Mesodermal cell (in vitro differentiated cells): Measurements from ENCODE around the gene UBE2G2.

Experiments used
- H3K27ac ChIP-seq: 2 replicates; pipeline ENCODE4 v1.7.0; 2013; ENCODE audit warnings: mild to moderate bottlenecking, low read depth, low read length, moderate library complexity; ENCODE audit not compliant: severe bottlenecking
- H3K36me3 ChIP-seq: 2 replicates; pipeline ENCODE4 v1.7.1; 2013; ENCODE audit warnings: mild to moderate bottlenecking, low read length, moderate library complexity; ENCODE audit not compliant: control insufficient read depth, insufficient read depth
- H3K4me1 ChIP-seq: one replicate; pipeline ENCODE4 v1.7.1; 2013; ENCODE audit warnings: mild to moderate bottlenecking, low read length; ENCODE audit not compliant: insufficient read depth, control insufficient read depth, poor library complexity, severe bottlenecking
- H3K4me3 ChIP-seq: 2 replicates; pipeline ENCODE4 v1.7.0; 2013; ENCODE audit warnings: low read length, control low read depth, mild to moderate bottlenecking; ENCODE audit not compliant: insufficient read depth, poor library complexity, severe bottlenecking; ENCODE audit errors: extremely low read depth
- H3K9me3 ChIP-seq: 2 replicates; pipeline ENCODE4 v1.7.1; 2013; ENCODE audit warnings: mild to moderate bottlenecking, low read length, moderate library complexity; ENCODE audit not compliant: control insufficient read depth
- WGBS, 2 experiments: methylation state at CpG; one replicate each; pipeline ENCODE4 v1.1.5; 2013; ENCODE audit warnings: missing lambda C conversion rate in 2 of 2; ENCODE audit not compliant: insufficient coverage in 2 of 2; 5-methylcytosine and 5-hydroxymethylcytosine counted together

Gene UBE2G2

DNA sequence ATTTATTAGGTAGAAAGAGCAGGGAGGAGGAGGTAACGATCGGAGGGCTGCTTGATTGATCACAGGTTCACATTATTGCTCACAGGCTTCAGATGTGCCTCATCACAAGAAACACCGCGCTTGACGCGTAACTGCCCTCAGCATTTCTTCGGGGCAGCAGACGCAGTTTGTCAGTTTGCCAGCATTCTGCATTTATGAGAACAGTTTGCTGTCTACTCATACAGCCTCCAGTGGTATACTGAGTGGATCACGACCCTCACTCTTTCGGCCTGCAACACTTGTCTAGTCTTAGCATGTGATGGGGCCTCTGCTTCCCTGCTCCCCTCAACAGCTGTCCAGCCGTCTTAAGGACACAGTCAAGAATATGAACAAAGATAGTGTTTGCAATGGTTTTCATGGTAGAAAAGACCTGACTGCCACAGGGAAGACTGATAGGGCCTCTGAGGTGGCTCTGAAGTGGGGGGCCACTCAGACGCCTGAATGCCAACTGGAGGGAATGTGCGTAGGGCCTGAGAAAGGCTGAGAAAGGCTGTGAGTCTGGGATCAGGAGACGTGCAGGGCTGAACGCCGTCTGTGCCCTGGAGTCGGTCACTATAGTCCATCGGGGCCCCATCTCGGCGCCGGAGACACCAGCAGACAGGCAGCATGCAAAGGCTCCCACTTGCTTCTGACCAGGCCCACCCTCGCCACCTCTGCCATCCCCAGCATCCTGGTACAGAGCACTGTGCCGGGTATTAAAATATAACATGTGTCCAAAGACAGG lies 45.0 kb downstream of the UBE2G2 start:
- 92 to 96% methylated on average over 20 to 23 of the region's 23 CpGs for WGBS, 2 experiments

DNA sequence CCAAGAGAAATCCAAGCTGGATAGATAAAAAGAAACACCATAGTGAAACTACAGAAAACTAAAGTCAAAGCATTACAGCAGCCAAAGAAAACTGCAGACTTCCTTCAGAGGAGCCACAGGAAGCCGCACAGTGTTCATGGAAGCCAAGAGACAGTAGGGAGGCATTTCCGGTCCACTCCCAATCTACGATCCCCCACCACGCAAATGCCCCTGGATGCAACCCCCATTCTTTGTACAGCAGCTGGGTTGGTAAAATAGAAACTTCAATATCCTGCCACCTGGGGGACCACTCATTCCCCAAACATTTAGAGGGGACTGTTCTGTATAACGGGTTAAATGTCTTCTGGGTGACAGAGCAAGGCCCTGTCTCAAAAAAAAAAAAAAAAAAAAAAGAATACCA lies 46.4 kb downstream of the UBE2G2 start:
- no peak overlapping the region for H3K4me3 ChIP-seq
- no peaks in the 10 kb centered on the region for H3K36me3 ChIP-seq
- H3K27ac ChIP-seq: no peak overlapping the region
- H3K9me3 ChIP-seq: no peaks in the 10 kb centered on the region
- no peaks in the 10 kb centered on the region for H3K4me1 ChIP-seq
- WGBS, 2 experiments: 100% methylated on average over 2 to 4 of the region's 5 CpGs

More for the DNA sequence above, 45.0 kb downstream of the UBE2G2 start:
- Histone ChIP-seq H3K36me3 (no peaks in the 10 kb centered on the region), H3K9me3 (no peaks in the 10 kb centered on the region), H3K27ac (no peak overlapping the region), H3K4me1 (no peaks in the 10 kb centered on the region), H3K4me3 (no peak overlapping the region)

DNA sequence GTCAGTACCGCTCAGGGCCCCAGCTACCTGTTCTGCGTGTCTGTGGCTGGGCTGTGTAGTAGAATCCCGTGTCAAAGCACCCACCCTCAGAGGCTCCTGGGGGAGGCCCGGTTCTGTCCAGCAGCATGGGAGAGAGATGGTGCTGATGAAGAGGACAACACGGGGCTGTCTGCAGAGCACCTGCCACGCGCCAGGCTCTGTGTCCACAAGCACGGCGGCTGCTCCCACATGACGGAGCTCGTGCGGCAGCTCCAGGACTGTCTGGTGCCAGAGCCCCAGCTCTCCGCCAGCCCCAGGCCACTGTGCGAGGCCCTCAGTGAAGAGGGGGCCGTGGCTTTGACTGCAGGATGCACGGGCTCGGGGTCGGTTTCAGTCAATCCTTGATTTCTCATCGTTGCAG lies 48.3 kb downstream of the UBE2G2 start:
- H3K4me1 ChIP-seq: peaks cover 4% of the 10 kb centered on the region
- no peak overlapping the region for H3K27ac ChIP-seq
- WGBS, 2 experiments: 82 to 88% methylated on average over 15 to 19 of the region's 19 CpGs

DNA sequence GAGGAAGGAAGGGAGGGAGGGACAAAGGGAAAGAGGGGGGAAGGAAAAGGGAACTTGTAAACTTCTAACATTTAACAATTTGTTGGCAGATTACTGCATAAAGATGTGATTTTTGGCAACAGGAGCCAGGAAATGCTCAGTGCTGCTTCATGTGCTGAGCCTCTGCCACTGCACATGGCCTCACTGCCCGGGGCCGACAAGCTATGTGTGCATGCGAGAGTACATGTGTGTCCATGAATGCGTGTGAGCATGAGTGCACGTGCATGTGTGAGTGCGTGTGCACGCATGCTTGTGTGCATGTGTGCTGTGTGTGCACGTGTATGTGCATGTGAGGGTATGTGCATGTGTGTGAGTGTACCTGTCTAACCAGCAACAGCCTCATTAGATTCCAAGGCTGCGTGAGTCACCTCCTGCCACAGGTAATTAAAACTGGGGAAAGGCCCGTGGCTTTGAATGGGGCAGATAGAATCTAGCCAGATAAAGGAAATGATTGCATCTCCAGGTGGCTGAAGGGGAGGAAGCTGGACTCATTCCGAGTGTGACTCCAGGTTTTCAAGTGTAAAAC lies 48.9 kb downstream of the UBE2G2 start:
- H3K36me3 ChIP-seq: no peaks in the 10 kb centered on the region
- H3K9me3 ChIP-seq: no peaks in the 10 kb centered on the region
- 81 to 86% methylated on average over 7 to 10 of the region's 11 CpGs for WGBS, 2 experiments
- H3K4me3 ChIP-seq: no peak overlapping the region
- no peak overlapping the region for H3K27ac ChIP-seq
- peaks cover 4% of the 10 kb centered on the region for H3K4me1 ChIP-seq

More for the DNA sequence above, 48.3 kb downstream of the UBE2G2 start:
- Histone ChIP-seq H3K9me3 (no peaks in the 10 kb centered on the region), H3K36me3 (no peaks in the 10 kb centered on the region), H3K4me3 (no peak overlapping the region)

DNA sequence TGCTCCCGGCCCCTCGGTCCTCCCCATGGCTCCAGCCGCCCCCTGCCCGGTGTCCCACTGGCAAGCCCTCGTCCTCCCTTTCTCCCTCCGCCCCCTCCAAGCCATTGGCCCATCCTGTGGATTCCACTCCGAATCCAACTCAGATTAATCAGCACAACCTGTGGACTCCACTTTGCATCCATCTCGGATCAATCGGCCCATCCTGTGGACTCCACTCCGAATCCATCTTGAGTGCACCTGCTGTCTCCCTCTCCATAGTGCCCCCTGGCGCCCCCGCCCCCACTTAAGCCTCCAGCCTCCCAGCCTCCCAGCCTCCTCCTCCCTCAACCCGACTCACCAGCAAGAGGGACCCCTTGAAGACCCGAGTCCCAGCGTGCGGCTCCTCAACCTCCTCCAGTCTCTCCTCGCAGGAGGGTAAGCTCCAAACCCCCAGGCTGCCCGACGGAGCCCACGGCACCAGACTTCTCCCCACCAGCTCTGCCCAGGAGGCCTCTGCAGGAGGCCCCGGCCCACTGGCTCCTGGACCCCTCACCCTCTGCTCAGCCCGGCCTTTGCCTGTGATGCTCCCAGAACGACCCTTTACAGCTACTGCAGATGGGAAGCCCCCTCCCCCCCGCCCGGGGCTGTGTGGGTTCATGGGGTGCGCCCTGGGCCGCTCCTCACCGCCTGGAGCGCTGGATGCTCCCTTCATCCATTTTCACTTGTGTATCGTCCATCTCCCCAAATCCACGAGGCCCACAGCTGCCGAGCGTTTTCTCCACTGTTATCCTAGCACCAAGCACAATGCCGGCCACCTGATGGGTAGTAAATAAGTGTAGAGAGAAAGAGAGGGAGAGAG lies 49.6 kb downstream of the UBE2G2 start:
- 89 to 94% methylated on average over 19 to 28 of the region's 34 CpGs for WGBS, 2 experiments
- H3K4me3 ChIP-seq: no peak overlapping the region
- no peak overlapping the region for H3K27ac ChIP-seq
- peaks cover 4% of the 10 kb centered on the region for H3K4me1 ChIP-seq
- no peaks in the 10 kb centered on the region for H3K9me3 ChIP-seq
- no peaks in the 10 kb centered on the region for H3K36me3 ChIP-seq

DNA sequence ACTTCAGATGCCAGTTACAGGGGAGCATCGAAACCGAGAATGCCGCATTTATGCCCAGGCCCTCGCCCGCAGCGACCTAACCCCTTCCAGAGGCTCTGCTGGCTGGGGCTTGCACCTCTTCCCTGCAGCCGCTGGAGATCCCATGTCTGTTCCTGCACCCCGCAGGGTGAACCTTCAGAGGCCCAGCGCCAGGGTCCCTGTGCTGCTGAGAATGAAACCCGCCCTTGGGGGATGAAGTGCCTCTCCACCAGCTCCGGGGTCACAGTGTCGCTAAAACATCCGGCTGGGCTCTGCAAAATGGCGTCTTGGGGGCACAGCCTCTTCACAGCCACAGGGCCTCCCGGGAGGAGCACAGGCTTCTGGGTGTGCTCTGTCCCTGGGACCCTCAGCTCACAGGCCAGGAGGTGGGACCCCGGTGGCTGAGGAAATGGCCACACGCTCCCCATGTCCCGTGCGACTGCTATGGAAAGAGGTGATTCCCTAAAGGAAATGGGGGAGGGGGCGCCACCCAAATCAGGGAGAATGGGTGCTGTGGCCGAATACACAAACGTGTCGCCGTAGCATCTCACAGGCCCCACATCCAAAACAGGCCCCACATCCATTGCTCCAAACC lies 50.3 kb downstream of the UBE2G2 start:
- no peaks in the 10 kb centered on the region for H3K9me3 ChIP-seq
- 87 to 94% methylated on average over 19 to 24 of the region's 24 CpGs for WGBS, 2 experiments
- H3K4me1 ChIP-seq: peaks cover 4% of the 10 kb centered on the region
- no peak overlapping the region for H3K27ac ChIP-seq
- H3K36me3 ChIP-seq: no peaks in the 10 kb centered on the region
- no peak overlapping the region for H3K4me3 ChIP-seq

DNA sequence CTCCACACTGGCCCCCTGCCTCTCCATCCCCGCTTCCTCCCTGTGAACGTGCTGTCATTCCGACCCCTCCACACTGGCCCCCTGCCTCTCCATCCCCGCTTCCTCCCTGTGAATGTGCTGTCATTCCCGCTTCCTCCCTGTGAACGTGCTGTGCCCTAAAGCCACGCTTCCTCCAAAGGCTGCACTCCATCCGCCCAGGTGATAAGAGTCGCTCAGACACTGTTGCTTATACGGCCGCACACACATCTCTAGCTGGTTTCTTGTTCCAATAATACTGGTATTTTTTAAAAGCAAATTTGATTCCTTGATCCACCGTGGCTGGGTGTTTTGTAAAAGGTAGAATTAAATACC lies 51.0 kb downstream of the UBE2G2 start:
- WGBS, 2 experiments: 66 to 72% methylated on average over 6 of the region's 12 CpGs

DNA sequence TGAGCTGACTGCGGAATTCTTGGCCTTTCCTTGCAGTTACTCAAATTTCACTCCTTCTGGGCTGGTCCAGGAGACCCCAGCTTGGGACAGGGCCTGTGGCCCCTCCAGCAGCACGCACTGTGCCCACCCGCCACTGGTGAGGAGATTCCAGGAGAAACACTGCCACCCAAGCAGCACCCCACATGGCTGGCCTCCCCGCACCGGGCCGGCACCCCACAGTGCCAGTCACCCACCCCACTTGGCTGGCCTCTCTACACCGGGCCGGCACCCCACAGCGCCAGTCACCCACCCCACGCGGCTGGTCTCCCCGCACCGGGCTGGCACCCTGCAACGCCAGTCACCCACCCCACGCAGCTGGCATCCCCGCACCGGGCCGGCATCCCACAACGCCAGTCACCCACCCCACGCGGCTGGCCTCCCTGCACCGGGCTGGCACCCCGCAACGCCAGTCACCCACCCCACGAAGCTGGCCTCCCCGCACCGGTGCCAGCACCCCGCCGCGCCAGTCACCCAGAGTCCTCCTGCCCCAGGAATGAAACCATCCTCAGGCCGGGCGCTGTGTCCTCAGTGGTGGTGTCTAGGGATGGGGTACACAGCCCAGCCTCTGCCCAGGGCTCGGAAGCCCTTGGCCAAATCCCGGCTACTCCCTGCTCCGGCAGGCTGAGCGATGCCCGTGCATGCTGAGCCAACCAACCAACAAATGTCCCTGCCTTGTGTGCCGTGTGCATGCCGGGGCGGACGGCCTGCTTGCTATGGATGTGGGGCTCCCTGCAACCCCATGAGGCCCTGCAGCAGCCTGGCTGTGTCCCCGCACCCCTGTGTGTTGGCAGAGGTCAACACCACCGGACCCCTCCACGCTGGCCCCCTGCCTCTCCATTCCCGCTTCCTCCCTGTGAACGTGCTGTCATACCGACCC lies 51.6 kb downstream of the UBE2G2 start:
- H3K4me1 ChIP-seq: peaks cover 4% of the 10 kb centered on the region
- H3K9me3 ChIP-seq: no peaks in the 10 kb centered on the region
- no peak overlapping the region for H3K4me3 ChIP-seq
- WGBS, 2 experiments: 88 to 93% methylated on average over 29 to 40 of the region's 47 CpGs
- no peak overlapping the region for H3K27ac ChIP-seq
- H3K36me3 ChIP-seq: no peaks in the 10 kb centered on the region

More for the DNA sequence above, 51.0 kb downstream of the UBE2G2 start:
- Histone ChIP-seq H3K4me3 (no peak overlapping the region), H3K36me3 (no peaks in the 10 kb centered on the region), H3K9me3 (no peaks in the 10 kb centered on the region), H3K27ac (no peak overlapping the region), H3K4me1 (peaks cover 4% of the 10 kb centered on the region)

DNA sequence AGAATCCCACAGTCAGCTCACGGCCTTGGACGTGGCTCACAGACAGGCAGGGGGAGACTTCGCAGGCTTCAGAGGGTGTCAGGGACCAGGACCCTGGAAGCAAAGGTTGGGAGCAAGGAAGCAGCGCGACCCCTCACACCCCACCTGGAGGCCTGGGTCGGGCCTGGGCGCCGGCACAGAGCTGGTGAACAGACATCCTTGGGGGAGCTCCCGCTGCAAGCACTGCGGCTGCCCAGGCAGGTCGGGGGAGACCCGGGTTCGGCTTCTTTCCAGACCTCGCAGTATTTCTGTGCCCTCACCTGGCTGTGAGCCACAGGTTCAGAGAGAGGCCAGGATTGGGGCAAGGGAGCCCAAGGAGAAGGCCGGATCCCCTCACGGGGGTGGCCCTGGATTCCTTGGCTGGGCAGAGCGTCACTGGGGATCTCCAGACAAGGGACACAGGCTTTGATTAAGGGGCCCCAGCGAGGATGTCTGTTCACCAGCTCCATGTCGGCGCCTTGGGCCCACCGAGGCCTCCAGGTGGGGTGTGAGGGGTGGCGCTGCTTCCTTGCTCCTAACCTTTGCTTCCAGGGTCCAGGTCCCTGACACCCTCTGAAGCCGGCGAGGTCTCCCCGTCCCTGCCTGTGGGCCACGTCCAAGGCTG lies 52.4 kb downstream of the UBE2G2 start:
- no peak overlapping the region for H3K4me3 ChIP-seq
- H3K36me3 ChIP-seq: no peaks in the 10 kb centered on the region
- H3K4me1 ChIP-seq: peaks cover 4% of the 10 kb centered on the region
- H3K27ac ChIP-seq: no peak overlapping the region
- H3K9me3 ChIP-seq: peaks cover 7% of the 10 kb centered on the region
- 63 to 65% methylated on average over 26 of the region's 26 CpGs for WGBS, 2 experiments
